ENCODE results near the gene SLC26A3.

DNA sequence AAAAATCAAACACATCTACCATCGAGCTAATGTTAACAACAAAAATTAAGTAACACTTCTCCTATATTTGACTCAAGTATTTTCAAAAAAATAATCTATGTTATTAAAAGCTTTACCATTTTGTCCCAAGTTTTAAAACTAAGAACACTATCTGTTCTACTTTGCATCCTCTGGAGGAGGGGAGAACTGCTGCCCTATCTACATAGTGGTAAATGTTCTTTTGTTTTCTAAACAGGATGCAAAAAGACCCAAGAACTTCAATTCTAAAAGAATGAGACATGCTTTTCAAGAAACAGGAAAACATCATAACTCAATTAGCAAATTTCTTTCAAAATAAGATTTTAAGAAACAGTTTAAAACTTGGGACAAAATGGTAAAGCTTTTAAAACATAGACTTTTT, 14.8 kb downstream of the SLC26A3 start:
- TF ChIP-seq POLR2AphosphoS5 (IDR thresholded peaks at IDR 0.05; ENCODE audit: low read depth, low read length) (no peak), SPI1 (IDR thresholded peaks at IDR 0.05; ENCODE audit: low read depth, low read length) (no peak), TAF1 (IDR thresholded peaks at IDR 0.05; ENCODE audit: low read depth, low read length) (no peak), POLR2A (IDR thresholded peaks at IDR 0.05; ENCODE audit: low read depth, low read length) (no peak), POU2F2 (IDR thresholded peaks at IDR 0.05; ENCODE audit: low read depth, low read length) (no peak), PAX5 (IDR thresholded peaks at IDR 0.05; ENCODE audit: insufficient read depth, low read length, severe bottlenecking) (no peak)

Data from GM12891 (cell line).